ENCODE data around the gene ZNF236. TPM values are rescaled to one million over a fixed set of nuclear protein-coding genes. Genes with fewer than 3 reads are reported as not detected.

ZNF236 gene
- total RNA-seq, 1 donor from 2014 or later, result 18.4 TPM

DNA sequence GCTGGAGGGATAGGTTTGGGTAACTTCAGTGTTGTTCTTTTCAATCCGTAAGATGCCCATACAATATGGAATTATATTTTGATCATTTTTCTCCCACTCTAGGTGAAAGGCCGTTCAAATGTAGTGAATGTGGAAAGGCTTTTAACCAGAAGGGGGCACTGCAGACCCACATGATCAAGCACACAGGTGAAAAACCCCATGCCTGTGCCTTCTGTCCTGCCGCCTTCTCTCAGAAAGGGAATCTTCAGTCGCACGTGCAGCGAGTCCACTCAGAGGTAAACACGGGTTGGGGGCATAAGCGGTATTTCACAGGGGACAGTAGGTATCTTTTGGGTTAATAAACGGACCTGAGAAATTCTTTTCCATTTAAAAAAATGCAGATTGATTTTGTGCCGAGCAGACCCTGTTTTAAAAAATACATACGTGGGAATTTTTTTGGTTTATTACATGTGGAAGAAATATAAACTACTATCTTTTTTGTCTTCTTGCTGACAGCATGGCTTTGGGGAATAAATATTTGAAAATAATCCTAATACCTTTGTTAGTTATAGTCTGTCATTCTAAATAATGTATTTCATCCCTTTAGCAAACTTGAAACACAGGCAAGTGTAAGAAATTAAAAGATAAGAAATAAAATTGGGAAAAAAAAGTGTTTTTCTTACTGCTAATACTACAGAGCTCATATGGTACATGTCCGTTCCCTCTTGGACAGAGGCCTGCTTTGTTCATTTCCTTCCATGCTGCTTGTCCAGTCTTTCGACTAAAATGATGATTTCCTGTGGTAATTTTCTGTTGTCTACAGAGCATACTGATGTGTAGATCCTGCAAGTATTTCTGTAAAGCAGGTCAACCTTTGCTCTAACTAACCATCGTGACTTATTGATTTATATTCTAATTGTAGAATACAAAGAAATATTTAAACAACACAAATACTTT is 53.3 kb downstream of the ZNF236 start:
- H3K36me3 Mint-ChIP-seq (ENCODE audit: low read depth), result peaks cover 2% of the 10 kb centered on the region
- no peaks in the 10 kb centered on the region for H3K27me3 Mint-ChIP-seq (ENCODE audit: low read depth)
- no peaks in the 10 kb centered on the region for H3K9me3 Mint-ChIP-seq
- peak; percentile 59 for DNase-seq (ENCODE audit: low read depth, low spot score)
- H3K27ac Mint-ChIP-seq (ENCODE audit: unreplicated experiment), result no peak overlapping the region
- TF ChIP-seq, protein P1, sequence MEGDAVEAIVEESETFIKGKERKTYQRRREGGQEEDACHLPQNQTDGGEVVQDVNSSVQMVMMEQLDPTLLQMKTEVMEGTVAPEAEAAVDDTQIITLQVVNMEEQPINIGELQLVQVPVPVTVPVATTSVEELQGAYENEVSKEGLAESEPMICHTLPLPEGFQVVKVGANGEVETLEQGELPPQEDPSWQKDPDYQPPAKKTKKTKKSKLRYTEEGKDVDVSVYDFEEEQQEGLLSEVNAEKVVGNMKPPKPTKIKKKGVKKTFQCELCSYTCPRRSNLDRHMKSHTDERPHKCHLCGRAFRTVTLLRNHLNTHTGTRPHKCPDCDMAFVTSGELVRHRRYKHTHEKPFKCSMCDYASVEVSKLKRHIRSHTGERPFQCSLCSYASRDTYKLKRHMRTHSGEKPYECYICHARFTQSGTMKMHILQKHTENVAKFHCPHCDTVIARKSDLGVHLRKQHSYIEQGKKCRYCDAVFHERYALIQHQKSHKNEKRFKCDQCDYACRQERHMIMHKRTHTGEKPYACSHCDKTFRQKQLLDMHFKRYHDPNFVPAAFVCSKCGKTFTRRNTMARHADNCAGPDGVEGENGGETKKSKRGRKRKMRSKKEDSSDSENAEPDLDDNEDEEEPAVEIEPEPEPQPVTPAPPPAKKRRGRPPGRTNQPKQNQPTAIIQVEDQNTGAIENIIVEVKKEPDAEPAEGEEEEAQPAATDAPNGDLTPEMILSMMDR (conservative IDR thresholded peaks at IDR 0.05), result peak; percentile 79
- peak overlapping the region; percentile 6 for H3K4me3 Mint-ChIP-seq
- H3K4me1 Mint-ChIP-seq, result peaks cover 19% of the 10 kb centered on the region

DNA sequence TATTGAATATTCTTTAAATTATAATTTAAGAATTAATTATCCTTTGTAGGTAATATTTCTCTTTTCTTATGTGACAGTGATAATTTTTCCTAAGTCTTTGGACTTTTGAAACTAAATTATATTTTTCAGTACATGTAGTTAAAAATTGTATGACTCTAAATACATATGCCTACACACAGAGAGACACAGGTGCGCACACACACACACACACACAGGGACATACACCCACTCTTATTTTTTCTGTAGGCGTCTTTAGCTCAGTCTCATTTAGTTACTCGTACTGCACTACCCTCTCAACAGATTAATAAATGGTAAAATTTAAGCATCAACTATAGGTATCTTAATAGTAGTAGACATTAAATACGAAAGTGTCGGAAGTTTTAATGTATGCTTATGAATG is 56.1 kb downstream of the ZNF236 start:
- peaks cover 19% of the 10 kb centered on the region for H3K4me1 Mint-ChIP-seq
- no peaks in the 10 kb centered on the region for H3K27me3 Mint-ChIP-seq (ENCODE audit: low read depth)
- no peak overlapping the region for H3K27ac Mint-ChIP-seq (ENCODE audit: unreplicated experiment)
- no peak overlapping the region for H3K4me3 Mint-ChIP-seq
- TF ChIP-seq, protein P1 (conservative IDR thresholded peaks at IDR 0.05), result no peak
- H3K9me3 Mint-ChIP-seq, result no peaks in the 10 kb centered on the region
- no peak for DNase-seq (ENCODE audit: low read depth, low spot score)
- H3K36me3 Mint-ChIP-seq (ENCODE audit: low read depth), result peaks cover 6% of the 10 kb centered on the region

DNA sequence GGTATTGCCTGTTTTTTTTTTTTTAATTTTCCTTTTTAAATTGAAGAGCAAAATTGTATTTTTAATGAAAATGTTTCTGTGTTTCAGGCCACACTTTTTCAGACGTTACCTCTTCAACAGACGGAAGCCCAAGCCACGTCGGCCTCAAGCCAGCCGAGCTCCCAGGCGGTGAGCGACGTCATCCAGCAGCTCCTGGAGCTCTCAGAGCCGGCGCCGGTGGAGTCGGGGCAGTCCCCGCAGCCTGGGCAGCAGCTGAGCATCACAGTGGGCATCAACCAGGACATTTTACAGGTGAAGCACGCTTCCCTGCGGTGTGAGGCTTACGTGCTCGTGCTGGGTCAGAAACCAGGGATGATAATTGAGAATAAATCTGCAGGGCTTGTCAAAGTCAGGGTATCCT is 57.7 kb downstream of the ZNF236 start:
- H3K4me1 Mint-ChIP-seq, result peaks cover 22% of the 10 kb centered on the region
- H3K27me3 Mint-ChIP-seq (ENCODE audit: low read depth), result no peaks in the 10 kb centered on the region
- DNase-seq (ENCODE audit: low read depth, low spot score), result no peak
- no peak overlapping the region for H3K4me3 Mint-ChIP-seq
- TF ChIP-seq, protein P1 (conservative IDR thresholded peaks at IDR 0.05), result no peak
- H3K27ac Mint-ChIP-seq (ENCODE audit: unreplicated experiment), result no peak overlapping the region
- H3K36me3 Mint-ChIP-seq (ENCODE audit: low read depth), result peaks cover 7% of the 10 kb centered on the region
- H3K9me3 Mint-ChIP-seq, result no peaks in the 10 kb centered on the region

DNA sequence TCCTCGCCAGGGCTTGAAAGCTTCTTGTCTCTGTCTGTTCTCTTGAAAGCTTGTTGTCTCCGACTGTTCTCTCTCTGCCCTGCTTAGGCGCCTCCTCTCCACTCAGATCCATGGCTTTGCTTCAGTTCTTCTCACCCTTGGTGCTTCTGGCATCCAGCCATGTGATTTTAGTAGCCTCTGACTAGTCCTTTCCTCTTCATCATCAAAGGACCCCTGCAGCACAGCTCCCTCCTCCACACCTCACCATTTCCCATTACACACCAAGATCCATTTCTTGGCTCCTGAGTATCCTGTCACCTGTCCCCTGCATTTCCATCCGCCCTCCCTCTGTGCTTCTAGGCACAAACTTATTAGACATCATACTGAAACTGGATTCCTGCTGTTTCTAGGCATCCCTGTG is 59.4 kb downstream of the ZNF236 start:
- Mint-ChIP-seq H3K4me1 (peaks cover 24% of the 10 kb centered on the region), H3K27ac (ENCODE audit: unreplicated experiment) (no peak overlapping the region), H3K36me3 (ENCODE audit: low read depth) (peaks cover 10% of the 10 kb centered on the region), H3K27me3 (ENCODE audit: low read depth) (no peaks in the 10 kb centered on the region), H3K9me3 (no peaks in the 10 kb centered on the region), H3K4me3 (no peak overlapping the region)
- TF ChIP-seq, protein P1 (conservative IDR thresholded peaks at IDR 0.05), result no peak
- no peak for DNase-seq (ENCODE audit: low read depth, low spot score)

DNA sequence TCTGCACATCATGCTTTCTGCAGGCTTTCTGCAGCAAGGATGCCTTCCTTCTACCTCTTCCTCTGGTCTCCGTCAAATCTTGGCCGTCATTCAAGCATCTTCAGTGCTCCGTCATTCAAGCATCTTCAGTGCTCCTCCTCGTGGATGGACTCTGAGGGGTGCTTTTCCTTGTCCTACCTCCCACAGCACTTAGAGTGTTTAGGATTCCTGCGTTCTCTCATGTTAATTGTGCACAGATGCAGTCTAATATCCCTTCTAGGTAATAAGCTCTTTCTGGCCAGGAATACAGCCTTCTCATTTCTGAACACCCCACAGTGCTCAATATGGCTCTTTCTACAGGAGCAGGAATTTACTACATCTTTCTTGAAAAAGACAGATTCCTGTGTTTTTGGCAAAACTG is 59.8 kb downstream of the ZNF236 start:
- H3K36me3 Mint-ChIP-seq (ENCODE audit: low read depth), result peaks cover 10% of the 10 kb centered on the region
- no peak overlapping the region for H3K27ac Mint-ChIP-seq (ENCODE audit: unreplicated experiment)
- no peak overlapping the region for H3K4me3 Mint-ChIP-seq
- TF ChIP-seq, protein P1 (conservative IDR thresholded peaks at IDR 0.05), result no peak
- no peaks in the 10 kb centered on the region for H3K27me3 Mint-ChIP-seq (ENCODE audit: low read depth)
- no peak for DNase-seq (ENCODE audit: low read depth, low spot score)
- H3K9me3 Mint-ChIP-seq, result no peaks in the 10 kb centered on the region
- H3K4me1 Mint-ChIP-seq, result peaks cover 26% of the 10 kb centered on the region
